GM18517 (cell line): ENCODE data around the gene FOXO4.

Experiments used
- ATAC-seq: cut with Tn5 transposase; IDR thresholded peaks from one replicate; pipeline ENCODE4 v1.9.1; 2021; ENCODE audit warnings: mild to moderate bottlenecking, moderate library complexity; ENCODE audit not compliant: unreplicated experiment

Gene FOXO4

GRCh38 chrX:71098951-71099506 is 3.4 kb downstream of the FOXO4 start:
- ATAC-seq, result no peak

- no peak for ATAC-seq
These were observed 4.1 kb downstream of the FOXO4 start for GRCh38 chrX:71099736-71100135.

- no peak for ATAC-seq
These were observed 5.2 kb downstream of the FOXO4 start for GRCh38 chrX:71100581-71101505.

GRCh38 chrX:71102292-71102691 is 6.6 kb downstream of the FOXO4 start:
- ATAC-seq, result no peak

GRCh38 chrX:71103110-71103983 is 7.7 kb downstream of the FOXO4 start:
- ATAC-seq, result no peak

- no peak for ATAC-seq
These were observed 10.0 kb downstream of the FOXO4 start for GRCh38 chrX:71105628-71106027.

GRCh38 chrX:71106427-71106826 is 10.8 kb downstream of the FOXO4 start, which contains the start of gene CXorf65:
Gene CXorf65 (minus strand): TSS chrX:71106740. CDS start chrX:71106556, 184 bp downstream.
- ATAC-seq, result no peak

- ATAC-seq, result no peak
These were observed 11.6 kb downstream of the FOXO4 start for GRCh38 chrX:71107245-71107644.

GRCh38 chrX:71107762-71108360 is 12.2 kb downstream of the FOXO4 start:
- no peak for ATAC-seq

GRCh38 chrX:71109051-71109450 is 13.4 kb downstream of the FOXO4 start:
- ATAC-seq, result no peak

- peak; percentile 94 for ATAC-seq
These were observed 15.6 kb downstream of the FOXO4 start, which contains the start of gene IL2RG for GRCh38 chrX:71111141-71111843. Gene IL2RG (minus strand): TSS chrX:71111577. CDS start chrX:71111539, 38 bp downstream.

- peak; percentile 15 for ATAC-seq
These were observed 16.3 kb downstream of the FOXO4 start for GRCh38 chrX:71111921-71112431.

GRCh38 chrX:71117358-71117757 is 21.7 kb downstream of the FOXO4 start:
- no peak for ATAC-seq

GRCh38 chrX:71118032-71118984 is 22.7 kb downstream of the FOXO4 start, which contains the start of gene MED12:
Gene MED12 (plus strand): TSS chrX:71118596. CDS start chrX:71118755, 159 bp downstream.
- ATAC-seq, result peak; percentile 82

GRCh38 chrX:71118985-71119535 is 23.4 kb downstream of the FOXO4 start:
- no peak for ATAC-seq

- no peak for ATAC-seq
These were observed 32.6 kb downstream of the FOXO4 start for GRCh38 chrX:71128166-71128833.

GRCh38 chrX:71128915-71129765 is 33.5 kb downstream of the FOXO4 start:
- ATAC-seq, result peak; percentile 59
